GM19239 (cell line): Measurements from ENCODE around the gene ACTR5.

Source experiments
- DNase-seq: peaks from one replicate; pipeline ENCODE4 v3.0.0; 2011; ENCODE audit warnings: low spot score; ENCODE audit not compliant: insufficient read length
- FAIRE-seq: peaks from 2 replicates; lab custom pipeline; 2011; peaks lifted over from hg19 to GRCh38; lab: Jason Lieb, UNC

The ACTR5 gene

GRCh38 chr20:38748097-38748860 lies at the start of gene ACTR5:
Gene ACTR5 (plus strand): TSS chr20:38748460. CDS start chr20:38748479, 19 bp downstream.
- DNase-seq: peak; percentile 93
- peak; percentile 80 for FAIRE-seq

DNA sequence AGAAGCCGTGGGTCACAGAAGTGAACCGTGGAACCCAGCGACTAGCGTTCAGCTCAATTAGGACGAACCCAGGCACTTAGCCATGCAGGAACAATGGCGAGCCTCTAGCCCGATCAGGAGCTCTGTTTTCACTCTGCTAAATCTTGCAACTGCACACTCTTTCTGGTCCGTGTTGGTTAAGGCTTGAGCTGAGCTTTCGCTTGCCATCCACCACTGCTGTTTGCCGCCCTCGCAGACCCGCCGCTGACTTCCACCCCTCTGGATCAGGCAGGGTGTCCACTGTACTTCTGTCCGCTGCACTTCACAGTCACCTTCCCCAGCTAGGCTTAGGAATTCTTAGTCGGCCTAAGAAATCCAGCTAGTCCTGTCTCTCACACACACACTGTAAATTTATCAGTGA lies 49.7 kb upstream of the ACTR5 start:
- DNase-seq (no peak), FAIRE-seq (no peak)

DNA sequence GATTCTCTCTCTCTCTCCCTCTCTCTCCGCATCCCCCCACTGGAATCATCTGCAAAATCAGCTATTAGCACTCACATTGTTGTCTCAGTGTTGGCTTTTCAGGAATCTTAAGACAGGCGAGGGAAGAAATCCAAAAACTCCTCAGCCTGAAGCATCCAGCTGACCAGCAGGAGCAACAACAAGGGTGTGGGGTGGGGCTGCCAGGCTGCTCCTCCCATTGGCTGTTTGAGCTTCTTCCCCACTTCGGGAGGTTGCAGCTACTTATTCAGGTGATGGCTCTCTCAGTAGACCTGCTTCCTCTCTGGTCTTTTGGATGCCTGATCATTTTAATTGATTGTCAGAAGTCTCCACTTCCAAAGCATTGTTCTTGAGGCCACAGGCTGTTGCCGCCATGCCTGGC lies 48.1 kb upstream of the ACTR5 start:
- FAIRE-seq: no peak
- DNase-seq: no peak

GRCh38 chr20:38700926-38701325 lies 47.3 kb upstream of the ACTR5 start:
- DNase-seq (no peak), FAIRE-seq (no peak)

- FAIRE-seq: no peak
These were observed 44.7 kb upstream of the ACTR5 start for GRCh38 chr20:38703526-38703925.

DNA sequence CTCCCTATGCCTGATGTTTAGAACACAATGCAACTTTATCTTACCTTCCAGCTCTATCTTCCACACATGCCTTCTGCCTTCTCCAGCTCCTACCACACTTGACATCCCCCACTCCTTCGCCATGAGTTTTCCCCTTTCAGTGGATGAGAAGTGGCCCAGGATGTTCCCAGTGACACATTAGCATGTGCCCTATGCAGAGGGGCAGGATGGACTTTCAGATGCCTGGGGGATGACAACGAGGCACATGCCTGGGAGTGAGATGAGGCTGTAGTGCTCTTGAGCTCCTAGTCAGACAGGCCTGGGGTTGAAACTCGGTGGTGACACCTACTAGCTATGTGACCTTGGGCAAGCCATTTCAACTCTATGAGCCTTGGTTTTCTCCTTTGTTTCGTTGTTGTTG lies 44.1 kb upstream of the ACTR5 start:
- no peak for FAIRE-seq
- no peak for DNase-seq

More at GRCh38 chr20:38703526-38703925, 44.7 kb upstream of the ACTR5 start:
- no peak for DNase-seq

- no peak for FAIRE-seq
- DNase-seq: no peak
These were observed 41.8 kb upstream of the ACTR5 start for GRCh38 chr20:38706509-38706908.

GRCh38 chr20:38714308-38714707 lies 34.0 kb upstream of the ACTR5 start:
- FAIRE-seq: no peak
- DNase-seq: no peak

- DNase-seq (no peak), FAIRE-seq (no peak)
These were observed 32.6 kb upstream of the ACTR5 start for GRCh38 chr20:38715646-38716045.

DNA sequence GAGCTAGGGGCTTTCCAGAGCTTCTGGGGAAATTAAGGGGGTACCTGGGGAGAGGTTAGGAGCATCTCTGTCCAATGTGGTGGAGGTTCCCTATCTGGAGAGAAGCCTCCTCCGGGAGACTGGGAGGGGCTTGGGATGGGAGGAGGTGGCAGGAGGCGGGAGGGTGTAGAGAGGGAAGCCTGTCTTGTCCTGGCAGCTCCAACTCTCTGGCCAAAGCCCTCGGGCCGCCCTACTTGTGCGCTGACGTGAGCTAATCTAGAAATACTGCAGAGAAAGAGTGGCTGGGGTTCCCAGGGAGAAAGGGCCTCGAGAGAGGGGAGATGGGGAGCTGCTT lies 25.6 kb upstream of the ACTR5 start:
- no peak for DNase-seq

DNA sequence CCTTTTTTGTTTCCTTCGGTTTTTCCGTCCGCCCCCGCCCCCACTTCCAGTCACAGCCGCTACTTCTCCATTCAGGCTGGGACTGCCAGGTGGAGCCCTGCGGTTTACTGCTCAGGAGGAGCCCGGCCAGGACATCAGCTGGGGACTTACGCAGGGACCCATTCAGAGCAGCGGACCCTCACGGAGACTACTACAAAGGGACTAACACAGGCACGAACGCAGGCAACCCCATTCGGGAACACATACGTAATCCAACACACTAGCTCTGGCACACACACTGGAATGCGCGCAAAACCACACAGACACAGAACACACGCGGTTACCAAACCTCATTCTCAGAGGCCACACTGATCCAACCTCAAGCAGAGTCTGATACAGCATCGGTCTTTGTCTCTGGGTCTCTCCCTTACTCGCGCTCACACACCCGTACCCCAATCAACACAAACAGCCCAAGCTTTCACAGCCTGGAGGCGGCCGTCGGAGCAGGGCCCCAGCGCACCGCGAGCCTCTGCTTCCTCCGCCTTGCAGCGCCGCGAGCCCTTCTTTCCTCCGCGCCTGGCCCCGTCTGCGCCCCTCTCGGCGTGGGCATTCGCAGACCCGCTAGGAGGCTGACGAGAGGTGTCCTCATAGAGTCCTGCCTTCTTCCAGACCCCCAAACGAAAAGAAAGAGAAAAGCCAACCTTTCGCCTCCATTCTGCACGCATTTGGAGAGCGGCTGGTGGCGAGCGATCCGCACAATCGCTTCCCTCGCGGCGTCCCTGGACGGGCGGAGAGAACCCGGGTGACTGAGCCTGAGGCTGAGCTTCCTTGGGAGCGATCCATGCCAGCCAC lies 25.0 kb upstream of the ACTR5 start:
- DNase-seq (peak; percentile 19), FAIRE-seq (no peak)

More for the DNA sequence above, 25.6 kb upstream of the ACTR5 start:
- no peak for FAIRE-seq

- no peak for FAIRE-seq
- DNase-seq: peak; percentile 14
These were observed 24.2 kb upstream of the ACTR5 start, which contains the start of gene SLC32A1 for GRCh38 chr20:38723848-38724625. Gene SLC32A1 (plus strand): TSS chr20:38724486. CDS start chr20:38724725, 239 bp downstream.

- no peak for DNase-seq
- FAIRE-seq: no peak
These were observed 23.6 kb upstream of the ACTR5 start for GRCh38 chr20:38724626-38725147.

GRCh38 chr20:38725148-38725901 lies 22.9 kb upstream of the ACTR5 start:
- no peak for FAIRE-seq
- peak; percentile 44 for DNase-seq

DNA sequence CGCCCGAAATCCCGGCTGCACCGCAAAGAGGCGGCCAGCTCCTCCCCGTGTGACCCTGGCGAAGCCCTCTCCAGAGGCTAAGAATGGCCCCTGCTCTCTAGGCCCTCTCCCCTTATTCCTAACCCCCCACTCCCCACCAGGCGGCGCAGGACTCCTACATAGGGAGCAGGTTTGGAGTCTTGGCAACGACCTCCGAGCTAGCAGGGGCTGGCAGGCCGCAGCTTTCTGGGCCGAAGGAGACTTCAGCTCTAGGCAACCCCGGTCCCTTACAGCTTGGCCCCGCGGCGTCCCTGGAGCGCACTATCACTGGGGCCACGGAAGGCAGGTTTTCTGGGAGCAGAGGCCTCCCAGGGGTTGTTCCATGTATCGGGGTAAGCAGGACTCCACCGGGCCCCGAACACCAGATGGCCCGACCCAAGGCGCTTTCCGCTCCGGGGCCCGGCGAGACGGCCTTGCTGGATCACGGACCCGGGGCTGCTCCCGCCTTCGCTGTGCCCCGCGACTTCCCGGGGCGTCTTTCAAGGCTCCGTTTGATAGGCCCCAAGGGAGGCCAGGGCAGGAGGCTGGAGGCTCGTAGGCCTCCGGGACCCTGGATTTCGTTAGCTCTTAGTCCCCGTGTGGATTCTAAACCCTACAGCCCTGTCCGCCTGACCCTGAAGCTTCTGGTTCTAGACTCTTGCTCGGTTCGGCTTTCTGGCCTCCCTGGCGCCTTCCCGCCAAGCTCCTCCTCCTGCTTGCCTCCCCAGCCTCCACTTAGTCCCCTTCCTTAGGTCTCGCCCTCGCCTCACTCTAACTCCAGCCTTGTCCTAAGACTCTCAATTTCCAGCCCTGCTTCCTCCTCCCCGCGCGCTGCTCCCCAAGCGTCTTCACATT lies 22.1 kb upstream of the ACTR5 start:
- FAIRE-seq (no peak), DNase-seq (peak; percentile 71)

GRCh38 chr20:38726804-38727606 lies 21.3 kb upstream of the ACTR5 start:
- DNase-seq (peak; percentile 40), FAIRE-seq (no peak)

- FAIRE-seq: no peak
- DNase-seq: no peak
These were observed 20.6 kb upstream of the ACTR5 start for GRCh38 chr20:38727607-38728190.
